ENCODE measurements around the gene ADNP. TPM values are rescaled to one million over a fixed set of nuclear protein-coding genes. Genes with fewer than 3 reads are reported as not detected.

ADNP gene
- total and polyA plus RNA-seq, 2 experiments from 2014 or later: 23.2 to 50.8 TPM

- H3K27ac ChIP-seq: peak overlapping the region; percentile 39
- no peak for DNase-seq (ENCODE audit: low read depth in 1 of 2, low spot score in 1 of 2)
- H3K36me3 ChIP-seq: no peaks in the 10 kb centered on the region
- H3K9me3 ChIP-seq (ENCODE audit: low read depth): no peaks in the 10 kb centered on the region
- H3K4me3 ChIP-seq: no peak overlapping the region
- H3K27me3 ChIP-seq: no peaks in the 10 kb centered on the region
- peaks cover 33% of the 10 kb centered on the region for H3K4me1 ChIP-seq (ENCODE audit: low read depth)
- no peak for TF ChIP-seq CTCF (IDR thresholded peaks at IDR 0.05; ENCODE audit: low read depth, low read length)
These were observed 20.2 kb downstream of the ADNP start for GRCh38 chr20:50911030-50911429.

DNA sequence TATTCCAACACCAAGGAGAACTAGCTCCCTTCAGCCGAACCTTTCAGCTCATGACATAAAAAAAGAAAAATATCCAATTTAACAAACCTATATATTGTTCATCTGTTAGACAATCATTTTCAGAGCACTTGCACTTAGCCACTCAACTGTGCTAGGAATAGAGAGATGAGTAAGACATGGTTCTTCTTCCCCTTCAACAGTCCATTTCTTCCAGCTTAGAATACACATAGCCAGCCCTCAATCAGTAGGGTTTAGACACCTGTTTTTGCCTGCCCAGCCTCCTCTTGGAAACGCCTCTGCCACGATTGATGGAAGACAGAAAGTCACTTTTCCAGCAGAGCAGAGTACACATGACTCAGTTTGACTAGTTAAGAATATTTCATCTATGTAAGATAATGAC, 21.8 kb downstream of the ADNP start:
- H3K36me3 ChIP-seq: no peaks in the 10 kb centered on the region
- H3K9me3 ChIP-seq (ENCODE audit: low read depth): no peaks in the 10 kb centered on the region
- no peak overlapping the region for H3K4me3 ChIP-seq
- peak overlapping the region; percentile 22 for H3K27ac ChIP-seq
- H3K4me1 ChIP-seq (ENCODE audit: low read depth): peaks cover 20% of the 10 kb centered on the region
- no peak for DNase-seq (ENCODE audit: low read depth in 1 of 2, low spot score in 1 of 2)
- H3K27me3 ChIP-seq: no peaks in the 10 kb centered on the region
- TF ChIP-seq CTCF (IDR thresholded peaks at IDR 0.05; ENCODE audit: low read depth, low read length): no peak

DNA sequence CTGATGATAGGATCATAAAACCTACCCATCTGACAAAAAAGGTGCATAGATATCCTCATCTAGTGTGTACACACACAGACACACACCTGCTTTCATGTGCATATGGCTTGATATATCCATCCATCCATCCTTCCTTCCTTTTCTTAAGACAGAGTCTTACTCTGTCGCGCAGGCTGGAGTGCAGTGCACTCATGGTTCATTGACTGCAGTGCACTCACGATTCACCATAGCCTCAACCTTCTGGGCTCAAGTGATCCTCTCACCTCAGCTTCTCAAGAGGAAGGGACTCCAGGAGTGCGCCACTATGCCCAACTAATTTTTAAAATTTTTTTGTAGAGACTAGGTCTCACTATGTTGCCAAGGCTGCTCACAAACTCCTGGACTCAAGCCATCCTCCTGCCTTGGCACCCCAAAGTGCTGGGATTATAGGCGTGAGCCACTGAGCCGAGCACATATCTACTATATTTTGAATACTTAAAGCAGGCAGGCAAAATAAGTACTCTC, 27.1 kb downstream of the ADNP start:
- no peaks in the 10 kb centered on the region for H3K9me3 ChIP-seq (ENCODE audit: low read depth)
- H3K27ac ChIP-seq: peak overlapping the region; percentile 47
- peaks cover 26% of the 10 kb centered on the region for H3K36me3 ChIP-seq
- peaks cover 4% of the 10 kb centered on the region for H3K4me1 ChIP-seq (ENCODE audit: low read depth)
- H3K27me3 ChIP-seq: no peaks in the 10 kb centered on the region
- TF ChIP-seq CTCF (IDR thresholded peaks at IDR 0.05; ENCODE audit: low read depth, low read length): no peak
- H3K4me3 ChIP-seq: no peak overlapping the region
- no peak for DNase-seq (ENCODE audit: low read depth in 1 of 2, low spot score in 1 of 2)

- Histone ChIP-seq H3K4me1 (ENCODE audit: low read depth) (peaks cover 4% of the 10 kb centered on the region), H3K27ac (peak overlapping the region; percentile 47), H3K4me3 (no peak overlapping the region), H3K9me3 (ENCODE audit: low read depth) (no peaks in the 10 kb centered on the region), H3K27me3 (no peaks in the 10 kb centered on the region), H3K36me3 (peaks cover 30% of the 10 kb centered on the region)
- DNase-seq (ENCODE audit: low read depth in 1 of 2, low spot score in 1 of 2): no peak
- no peak for TF ChIP-seq CTCF (IDR thresholded peaks at IDR 0.05; ENCODE audit: low read depth, low read length)
These were observed 27.7 kb downstream of the ADNP start for GRCh38 chr20:50903353-50904051.

GRCh38 chr20:50901301-50901700, 29.9 kb downstream of the ADNP start:
- H3K9me3 ChIP-seq (ENCODE audit: low read depth): no peaks in the 10 kb centered on the region
- no peak overlapping the region for H3K27ac ChIP-seq

More at GRCh38 chr20:50901301-50901700, 29.9 kb downstream of the ADNP start:
- no peaks in the 10 kb centered on the region for H3K27me3 ChIP-seq
- H3K4me1 ChIP-seq (ENCODE audit: low read depth): peaks cover 4% of the 10 kb centered on the region
- no peak for TF ChIP-seq CTCF (IDR thresholded peaks at IDR 0.05; ENCODE audit: low read depth, low read length)
- no peak for DNase-seq (ENCODE audit: low read depth in 1 of 2, low spot score in 1 of 2)
- peaks cover 30% of the 10 kb centered on the region for H3K36me3 ChIP-seq
- H3K4me3 ChIP-seq: no peak overlapping the region

All from cardiac muscle cell (in vitro differentiated cells and primary cell).